Measurements from ENCODE around the gene PHYHD1.

GRCh38 chr9:128918921-128919320 is 1.9 kb upstream of the PHYHD1 start:
- TF ChIP-seq EZH2phosphoT487 (IDR thresholded peaks at IDR 0.05; ENCODE audit: borderline replicate concordance, low read depth, low read length) (no peak), CTCF (conservative IDR thresholded peaks at IDR 0.05; ENCODE audit: low read length) (no peak)
